ENCODE results near the gene CITED4. TPM values are rescaled to one million over a fixed set of nuclear protein-coding genes. Genes with fewer than 3 reads are reported as not detected.

CITED4 gene
- polyA plus RNA-seq, 12 donors = 0.80 to 3.8 (median 1.1) TPM; not detected in 2

GRCh38 chr1:40838045-40838979 is 23.9 kb downstream of the CITED4 start:
- DNase-seq = no peak

GRCh38 chr1:40837601-40838000 is 24.6 kb downstream of the CITED4 start:
- DNase-seq = no peak

- DNase-seq = no peak
Observed at GRCh38 chr1:40836283-40836682, 25.9 kb downstream of the CITED4 start.

- no peak for DNase-seq
Observed at GRCh38 chr1:40834968-40835545, 27.1 kb downstream of the CITED4 start.

GRCh38 chr1:40833979-40834378 is 28.2 kb downstream of the CITED4 start:
- no peak for DNase-seq

GRCh38 chr1:40831001-40831732 is 31.0 kb downstream of the CITED4 start:
- DNase-seq = no peak

GRCh38 chr1:40830419-40830943 is 31.7 kb downstream of the CITED4 start:
- DNase-seq = no peak

- DNase-seq = no peak
Observed at GRCh38 chr1:40829631-40830245, 32.4 kb downstream of the CITED4 start.

- no peak for DNase-seq
Observed at GRCh38 chr1:40825996-40826395, 36.2 kb downstream of the CITED4 start.

- DNase-seq = no peak
Observed at GRCh38 chr1:40825435-40825788, 36.8 kb downstream of the CITED4 start.

GRCh38 chr1:40824591-40825434 is 37.4 kb downstream of the CITED4 start:
- no peak for DNase-seq

- no peak for DNase-seq
Observed at GRCh38 chr1:40823983-40824382, 38.2 kb downstream of the CITED4 start.

- no peak for DNase-seq
Observed at GRCh38 chr1:40823345-40823744, 38.8 kb downstream of the CITED4 start.

GRCh38 chr1:40822890-40823289 is 39.3 kb downstream of the CITED4 start:
- DNase-seq = no peak

- no peak for DNase-seq
Observed at GRCh38 chr1:40820911-40821693, 41.1 kb downstream of the CITED4 start.

GRCh38 chr1:40820251-40820797 is 41.8 kb downstream of the CITED4 start:
- no peak for DNase-seq

- no peak for DNase-seq
Observed at GRCh38 chr1:40819101-40819500, 43.1 kb downstream of the CITED4 start.

GRCh38 chr1:40818264-40818961 is 43.8 kb downstream of the CITED4 start:
- DNase-seq = no peak

GRCh38 chr1:40817791-40818263 is 44.3 kb downstream of the CITED4 start:
- DNase-seq = no peak

Data from muscle of arm (tissue), 12 donors.